Measurements from ENCODE around the gene HOXC11.

DNA sequence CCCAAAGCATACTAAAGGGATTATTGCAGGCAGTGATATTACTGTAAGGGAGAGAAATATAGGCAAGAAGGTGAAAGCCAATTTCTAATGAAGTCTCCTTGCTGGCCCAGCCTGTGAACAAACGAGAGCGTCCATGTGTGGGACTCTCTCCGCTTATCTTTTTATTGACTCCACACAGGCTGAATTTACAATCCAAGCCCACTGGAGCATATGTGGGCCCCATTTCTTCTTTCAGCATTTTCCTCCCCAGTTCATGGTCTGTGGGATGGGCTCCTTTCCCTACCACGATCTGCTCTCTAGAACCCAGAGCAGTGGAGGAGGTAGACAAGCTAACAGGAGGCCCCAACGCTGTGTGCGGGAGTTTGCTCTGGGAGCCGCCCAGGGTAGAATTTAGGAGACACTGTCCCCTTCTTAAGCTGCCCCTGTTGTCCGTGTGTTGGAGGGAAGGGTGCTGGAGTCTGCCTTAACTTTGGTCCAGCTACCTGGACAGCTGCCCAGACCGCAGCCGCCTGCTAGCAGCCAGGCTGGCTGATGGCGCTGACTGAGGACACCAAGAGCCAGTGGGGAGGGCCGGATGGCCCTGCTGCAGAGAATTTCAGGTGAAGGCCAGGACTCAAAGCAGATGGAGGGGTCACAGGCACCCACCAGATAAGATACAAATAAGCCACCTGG is 3.2 kb upstream of the HOXC11 start:
- TF ChIP-seq TAF1 (IDR thresholded peaks at IDR 0.05; ENCODE audit: borderline replicate concordance, low read depth, low read length) = no peak
- TF ChIP-seq POLR2A (IDR thresholded peaks at IDR 0.05; ENCODE audit: low read depth, low read length) = no peak
- TF ChIP-seq POLR2AphosphoS5 (IDR thresholded peaks at IDR 0.05; ENCODE audit: low read depth, low read length) = no peak

Measured in GM12892 (cell line).